IPS-15b (cell line): Measurements from ENCODE around the gene ARHGAP28.

Source experiments
- H3K27me3 ChIP-seq: one replicate; pipeline ENCODE4 v1.6.1; 2013; ENCODE audit warnings: low read length; ENCODE audit not compliant: control insufficient read depth, insufficient read depth
- H3K36me3 ChIP-seq: one replicate; pipeline ENCODE4 v1.6.1; 2013; ENCODE audit warnings: low read length; ENCODE audit not compliant: control insufficient read depth, insufficient read depth
- H3K4me1 ChIP-seq: one replicate; pipeline ENCODE4 v1.6.1; 2013; ENCODE audit warnings: mild to moderate bottlenecking, low read length; ENCODE audit not compliant: control insufficient read depth, insufficient read depth
- H3K4me3 ChIP-seq: one replicate; pipeline ENCODE4 v1.5.1; 2013; ENCODE audit warnings: low read depth, low read length
- H3K9ac ChIP-seq: one replicate; pipeline ENCODE4 v1.6.1; 2013; ENCODE audit warnings: low read depth, mild to moderate bottlenecking, low read length
- H3K9me3 ChIP-seq: one replicate; pipeline ENCODE4 v1.6.1; 2013; ENCODE audit warnings: mild to moderate bottlenecking, low read length; ENCODE audit not compliant: control insufficient read depth, insufficient read depth

The ARHGAP28 gene

GRCh38 chr18:6781142-6781714 lies 51.7 kb downstream of the ARHGAP28 start:
- Histone ChIP-seq H3K9ac (no peak overlapping the region), H3K4me3 (no peak overlapping the region), H3K36me3 (no peaks in the 10 kb centered on the region), H3K4me1 (peaks cover 1% of the 10 kb centered on the region), H3K9me3 (no peaks in the 10 kb centered on the region), H3K27me3 (no peaks in the 10 kb centered on the region)

- no peaks in the 10 kb centered on the region for H3K9me3 ChIP-seq
- H3K9ac ChIP-seq, result no peak overlapping the region
- H3K36me3 ChIP-seq, result no peaks in the 10 kb centered on the region
- H3K4me1 ChIP-seq, result no peaks in the 10 kb centered on the region
- H3K27me3 ChIP-seq, result no peaks in the 10 kb centered on the region
- H3K4me3 ChIP-seq, result no peak overlapping the region
Observed at GRCh38 chr18:6781796-6782195, 52.3 kb downstream of the ARHGAP28 start.

- Histone ChIP-seq H3K4me1 (no peaks in the 10 kb centered on the region), H3K9ac (no peak overlapping the region), H3K27me3 (no peaks in the 10 kb centered on the region), H3K4me3 (no peak overlapping the region), H3K9me3 (no peaks in the 10 kb centered on the region), H3K36me3 (no peaks in the 10 kb centered on the region)
Observed at GRCh38 chr18:6782861-6783260, 53.3 kb downstream of the ARHGAP28 start.

GRCh38 chr18:6784046-6784445 lies 54.5 kb downstream of the ARHGAP28 start:
- Histone ChIP-seq H3K9me3 (no peaks in the 10 kb centered on the region), H3K27me3 (no peaks in the 10 kb centered on the region), H3K9ac (no peak overlapping the region), H3K4me1 (no peaks in the 10 kb centered on the region), H3K4me3 (no peak overlapping the region), H3K36me3 (no peaks in the 10 kb centered on the region)

GRCh38 chr18:6785001-6785400 lies 55.5 kb downstream of the ARHGAP28 start:
- H3K27me3 ChIP-seq, result no peaks in the 10 kb centered on the region
- H3K36me3 ChIP-seq, result no peaks in the 10 kb centered on the region
- H3K4me3 ChIP-seq, result no peak overlapping the region
- no peaks in the 10 kb centered on the region for H3K4me1 ChIP-seq
- H3K9me3 ChIP-seq, result no peaks in the 10 kb centered on the region
- no peak overlapping the region for H3K9ac ChIP-seq

- Histone ChIP-seq H3K4me1 (no peaks in the 10 kb centered on the region), H3K27me3 (no peaks in the 10 kb centered on the region), H3K4me3 (no peak overlapping the region), H3K36me3 (no peaks in the 10 kb centered on the region), H3K9ac (no peak overlapping the region), H3K9me3 (no peaks in the 10 kb centered on the region)
Observed at GRCh38 chr18:6785411-6785810, 55.9 kb downstream of the ARHGAP28 start.

- Histone ChIP-seq H3K4me3 (no peak overlapping the region), H3K9ac (no peak overlapping the region), H3K9me3 (no peaks in the 10 kb centered on the region), H3K36me3 (no peaks in the 10 kb centered on the region), H3K4me1 (no peaks in the 10 kb centered on the region), H3K27me3 (no peaks in the 10 kb centered on the region)
Observed at GRCh38 chr18:6792391-6792790, 62.9 kb downstream of the ARHGAP28 start.

- no peak overlapping the region for H3K9ac ChIP-seq
- H3K4me1 ChIP-seq, result no peaks in the 10 kb centered on the region
- no peaks in the 10 kb centered on the region for H3K36me3 ChIP-seq
- H3K9me3 ChIP-seq, result no peaks in the 10 kb centered on the region
- no peaks in the 10 kb centered on the region for H3K27me3 ChIP-seq
- no peak overlapping the region for H3K4me3 ChIP-seq
Observed at GRCh38 chr18:6793455-6793854, 63.9 kb downstream of the ARHGAP28 start.

GRCh38 chr18:6793986-6794385 lies 64.5 kb downstream of the ARHGAP28 start:
- Histone ChIP-seq H3K9ac (no peak overlapping the region), H3K4me1 (no peaks in the 10 kb centered on the region), H3K36me3 (no peaks in the 10 kb centered on the region), H3K27me3 (no peaks in the 10 kb centered on the region), H3K4me3 (no peak overlapping the region), H3K9me3 (no peaks in the 10 kb centered on the region)

- Histone ChIP-seq H3K4me3 (no peak overlapping the region), H3K9ac (no peak overlapping the region), H3K36me3 (no peaks in the 10 kb centered on the region), H3K9me3 (no peaks in the 10 kb centered on the region), H3K4me1 (no peaks in the 10 kb centered on the region), H3K27me3 (no peaks in the 10 kb centered on the region)
Observed at GRCh38 chr18:6795307-6795706, 65.8 kb downstream of the ARHGAP28 start.

- Histone ChIP-seq H3K36me3 (no peaks in the 10 kb centered on the region), H3K4me1 (no peaks in the 10 kb centered on the region), H3K9ac (no peak overlapping the region), H3K9me3 (no peaks in the 10 kb centered on the region), H3K27me3 (no peaks in the 10 kb centered on the region), H3K4me3 (no peak overlapping the region)
Observed at GRCh38 chr18:6796511-6796910, 67.0 kb downstream of the ARHGAP28 start.

- no peaks in the 10 kb centered on the region for H3K27me3 ChIP-seq
- H3K9ac ChIP-seq, result no peak overlapping the region
- H3K4me3 ChIP-seq, result no peak overlapping the region
- H3K36me3 ChIP-seq, result no peaks in the 10 kb centered on the region
- H3K9me3 ChIP-seq, result no peaks in the 10 kb centered on the region
- H3K4me1 ChIP-seq, result no peaks in the 10 kb centered on the region
Observed at GRCh38 chr18:6797171-6797570, 67.7 kb downstream of the ARHGAP28 start.
